NCI-H82 (cell line): ENCODE data around the gene DENND4B.
"Not testable (repeated sequence)": the region's sequence is repeated elsewhere in the genome, so short reads cannot be mapped to it uniquely, and the experiment has no call there.

Source experiments
- DNase-seq: peaks from one replicate; lab custom pipeline; 2025; lab: John Stamatoyannopoulos, UW

Gene DENND4B

GRCh38 chr1:153922972-153923925, 23.3 kb downstream of the DENND4B start, which contains the start of gene GATAD2B:
TSS of gene GATAD2B (minus strand) at chr1:153922972. CDS start at chr1:153828347, 94,625 bp downstream.
- peak; percentile 100 for DNase-seq

GRCh38 chr1:153922076-153922971, 24.2 kb downstream of the DENND4B start:
- DNase-seq = peak; percentile 93

GRCh38 chr1:153921803-153922075, 24.8 kb downstream of the DENND4B start:
- DNase-seq = peak; percentile 74

- DNase-seq = no peak
Measured at GRCh38 chr1:153921080-153921802, 25.3 kb downstream of the DENND4B start.

- DNase-seq = peak; percentile 29
Measured at GRCh38 chr1:153919876-153920852, 26.4 kb downstream of the DENND4B start.

GRCh38 chr1:153916297-153916696, 30.2 kb downstream of the DENND4B start:
- no peak for DNase-seq

- DNase-seq = no peak
Measured at GRCh38 chr1:153912349-153912748, 34.2 kb downstream of the DENND4B start.

GRCh38 chr1:153910560-153910959, 36.0 kb downstream of the DENND4B start:
- not testable (repeated sequence) for DNase-seq

- no peak for DNase-seq
Measured at GRCh38 chr1:153908071-153908470, 38.4 kb downstream of the DENND4B start.

- DNase-seq = no peak
Measured at GRCh38 chr1:153907134-153907533, 39.4 kb downstream of the DENND4B start.

GRCh38 chr1:153906396-153906795, 40.1 kb downstream of the DENND4B start:
- no peak for DNase-seq

- not testable (repeated sequence) for DNase-seq
Measured at GRCh38 chr1:153905908-153906307, 40.6 kb downstream of the DENND4B start.

GRCh38 chr1:153903841-153904455, 42.6 kb downstream of the DENND4B start:
- no peak for DNase-seq

GRCh38 chr1:153899509-153899908, 47.0 kb downstream of the DENND4B start:
- DNase-seq = no peak

- not testable (repeated sequence) for DNase-seq
Measured at GRCh38 chr1:153895866-153896265, 50.7 kb downstream of the DENND4B start.

GRCh38 chr1:153891042-153891441, 55.5 kb downstream of the DENND4B start:
- DNase-seq = not testable (repeated sequence)

- no peak for DNase-seq
Measured at GRCh38 chr1:153888533-153888932, 58.0 kb downstream of the DENND4B start.

- no peak for DNase-seq
Measured at GRCh38 chr1:153886127-153886526, 60.4 kb downstream of the DENND4B start.

- no peak for DNase-seq
Measured at GRCh38 chr1:153883223-153883622, 63.3 kb downstream of the DENND4B start.

GRCh38 chr1:153882296-153882912, 64.1 kb downstream of the DENND4B start:
- no peak for DNase-seq
